K562 (cell line): ENCODE data around the gene LHPP. TPM values are rescaled to one million over a fixed set of nuclear protein-coding genes. Genes with fewer than 3 reads are reported as not detected.

ENCODE experiments used
- CAMTA2 ChIP-seq: fragments of 250-450 bp; sonication (Bioruptor Pico); conservative IDR thresholded peaks from 2 replicates; pipeline ENCODE4 v1.5.1; 2022
- CCNT2 ChIP-seq: IDR thresholded peaks from 2 replicates; pipeline ENCODE4 v1.6.1; 2011; ENCODE audit warnings: borderline replicate concordance, low read depth, mild to moderate bottlenecking, moderate library complexity, mixed read lengths, low read length; ENCODE audit not compliant: insufficient read length; ENCODE audit errors: extremely low read depth
- E2F3 ChIP-seq: fragments of 250-450 bp; sonication (Bioruptor Pico); IDR thresholded peaks from 2 replicates; pipeline ENCODE4 v1.4.0; 2020; ENCODE audit warnings: mild to moderate bottlenecking
- HES1 ChIP-seq: fragments of 450-650 bp; IDR thresholded peaks from 2 replicates; pipeline ENCODE4 v1.6.1; 2016; ENCODE audit warnings: low read depth, mild to moderate bottlenecking, moderate library complexity
- HOXB6 ChIP-seq: fragments of 250-450 bp; sonication (Bioruptor Pico); IDR thresholded peaks from 2 replicates; pipeline ENCODE4 v1.5.1; 2022; ENCODE audit warnings: mild to moderate bottlenecking, borderline replicate concordance
- JUND ChIP-seq, 2 experiments: IDR thresholded peaks; 2 replicates in 1 of 2; 3 replicates in 1 of 2; pipeline ENCODE4 v1.6.1; 2011; ENCODE audit warnings: borderline replicate concordance in 2 of 2, low read depth in 2 of 2, low read length in 2 of 2, improper control_type of control experiment in 1 of 2, missing biosample characterization in 1 of 2, missing genetic modification characterization in 1 of 2, missing genetic modification reagents in 1 of 2
- KDM2B ChIP-seq: fragments of 250-450 bp; sonication (Bioruptor Pico); IDR thresholded peaks from 2 replicates; pipeline ENCODE4 v1.8.0; 2021; ENCODE audit warnings: mild to moderate bottlenecking, moderate library complexity
- NFE2 ChIP-seq: IDR thresholded peaks from 2 replicates; pipeline ENCODE4 v1.6.1; 2014; ENCODE audit warnings: antibody characterized with exemption, low read depth
- SLC30A9 ChIP-seq: fragments of 250-450 bp; sonication (Bioruptor Pico); IDR thresholded peaks from 2 replicates; pipeline ENCODE4 v1.8.0; 2022; ENCODE audit warnings: mild to moderate bottlenecking, moderate library complexity
- SNIP1 ChIP-seq: fragments of 450-650 bp; IDR thresholded peaks from 2 replicates; pipeline ENCODE4 v1.7.1; 2017; ENCODE audit warnings: low read depth, mild to moderate bottlenecking
- SRSF9 ChIP-seq: fragments of 200-400 bp; formaldehyde crosslinking; IDR thresholded peaks from 2 replicates; pipeline ENCODE4 v1.6.1; 2017; ENCODE audit warnings: low read depth, low read length, borderline replicate concordance
- ZBTB40 ChIP-seq, 2 experiments: fragments of 450-650 bp in 1 of 2; sonication (generic) in 1 of 2; formaldehyde crosslinking in 1 of 2; IDR thresholded peaks; 2 replicates each; pipeline versions ENCODE4 v1.7.1 to v1.9.0; 2016 to 2022; ENCODE audit warnings: inconsistent platforms in 1 of 2, mild to moderate bottlenecking in 1 of 2, missing genetic modification reagents in 1 of 2
- ZNF354B ChIP-seq: fragments of 250-450 bp; sonication (Bioruptor Pico); IDR thresholded peaks from 2 replicates; pipeline ENCODE4 v1.4.0; 2020
- ZNF655 ChIP-seq: fragments of 250-450 bp; sonication (Bioruptor Pico); IDR thresholded peaks from 2 replicates; pipeline ENCODE4 v1.5.0; 2021
- ZNF778 ChIP-seq: fragments of 450-650 bp; formaldehyde crosslinking; IDR thresholded peaks from 2 replicates; pipeline ENCODE4 v1.4.0; 2020; ENCODE audit warnings: mild to moderate bottlenecking, moderate library complexity
- polyA plus RNA-seq, 8 experiments: library from polyadenylated mRNA; depleted of rRNA in 4 of 8; stranded (reverse) in 5 of 8; unstranded in 3 of 8; fragments of >200 nt; fragmentation: Nextera tagmentation in 2 of 8; fragmentation: Illumina TruSeq in 1 of 8; extraction: Ambion mirVana in 2 of 8; extraction: Trizol in 1 of 8; gene quantifications; 2 replicates each; pipeline versions ENCODE4 v1.2.1 to v1.2.3, GENCODE V29; 2011 to 2014; ENCODE audit warnings: inconsistent platforms in 1 of 8, missing spikeins in 1 of 8
- total RNA-seq, 7 experiments: library from RNA; depleted of rRNA in 6 of 7; stranded (reverse); fragments of >200 nt in 6 of 7; fragmentation: Illumina TruSeq in 2 of 7; extraction: Trizol in 2 of 7; gene quantifications; 2 replicates each; pipeline versions ENCODE4 v1.2.1 to v1.2.3, GENCODE V29; 2011 to 2021; ENCODE audit warnings: low replicate concordance in 1 of 7

The LHPP gene
- total and polyA plus RNA-seq, 9 of the 15 experiments (the other 6 are each of a cell fraction or from before 2014, with no cell fraction given) = 0.34 to 7.4 (median 3.0) TPM

- no peak for TF ChIP-seq ZNF655 (CRISPR knock-in tag)
- TF ChIP-seq SNIP1 = no peak
- TF ChIP-seq ZBTB40 (IDR thresholded peaks at IDR 0.05) = no peak
- no peak for TF ChIP-seq ZBTB40 (CRISPR knock-in tag; IDR thresholded peaks at IDR 0.05)
- TF ChIP-seq NFE2 = no peak
- TF ChIP-seq SLC30A9 (CRISPR knock-in tag) = no peak
- TF ChIP-seq ZNF354B = no peak
- TF ChIP-seq JUND (IDR thresholded peaks at IDR 0.05; ENCODE audit: borderline replicate concordance, low read depth, low read length) = peak; percentile 48; the same call in 1 of the 2 replicates
- no peak for TF ChIP-seq JUND (tag; IDR thresholded peaks at IDR 0.05; ENCODE audit: borderline replicate concordance, low read depth, low read length)
- no peak for TF ChIP-seq KDM2B (CRISPR knock-in tag)
- no peak for TF ChIP-seq HES1
- no peak for TF ChIP-seq CAMTA2 (CRISPR knock-in tag)
- no peak for TF ChIP-seq SRSF9
- TF ChIP-seq HOXB6 (CRISPR knock-in tag) = no peak
- no peak for TF ChIP-seq CCNT2
- no peak for TF ChIP-seq ZNF778 (CRISPR knock-in tag)
- TF ChIP-seq E2F3 (CRISPR knock-in tag) = no peak
Measured at GRCh38 chr10:124418726-124419501, 42.7 kb upstream of the LHPP start, which contains the start of gene OAT (continued).
